Measurements from ENCODE around the gene CALHM4. TPM values are rescaled to one million over a fixed set of nuclear protein-coding genes. Genes with fewer than 3 reads are reported as not detected.

The CALHM4 gene, protein sequence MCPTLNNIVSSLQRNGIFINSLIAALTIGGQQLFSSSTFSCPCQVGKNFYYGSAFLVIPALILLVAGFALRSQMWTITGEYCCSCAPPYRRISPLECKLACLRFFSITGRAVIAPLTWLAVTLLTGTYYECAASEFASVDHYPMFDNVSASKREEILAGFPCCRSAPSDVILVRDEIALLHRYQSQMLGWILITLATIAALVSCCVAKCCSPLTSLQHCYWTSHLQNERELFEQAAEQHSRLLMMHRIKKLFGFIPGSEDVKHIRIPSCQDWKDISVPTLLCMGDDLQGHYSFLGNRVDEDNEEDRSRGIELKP
- polyA plus RNA-seq (ENCODE audit: insufficient read length in 3 of 3), result under 1 TPM; 0.58 to 0.88 (median 0.85) TPM
- long read RNA-seq, donor 1, result 0 reads
- long read RNA-seq, donor 2, result 0 reads
- long read RNA-seq, donor 3, result 0 reads
- long read RNA-seq, donor 4, result 0 reads
- long read RNA-seq, donor 5, result 0 reads
- long read RNA-seq, donor 6, result 0 reads
- long read RNA-seq, donor 7, result 0 reads
- long read RNA-seq, donor 8, result 0 reads
- long read RNA-seq, donor 9, result 0 reads
- long read RNA-seq, donor 10, result 0 reads
- long read RNA-seq, donor 11, result 0 reads
- long read RNA-seq, donor 12, partial matches to known transcripts, result 0 of 1 reads
- long read RNA-seq, donor 12, other reads (novel, unspliced or antisense), result 0 of 1 reads
- long read RNA-seq, donor 13, result 0 reads
- long read RNA-seq, donor 14, result 0 reads
- long read RNA-seq, donor 15, result 0 reads
- long read RNA-seq, donor 16, partial matches to known transcripts, result 0 of 1 reads
- long read RNA-seq, donor 16, other reads (novel, unspliced or antisense), result 0 of 1 reads

DNA sequence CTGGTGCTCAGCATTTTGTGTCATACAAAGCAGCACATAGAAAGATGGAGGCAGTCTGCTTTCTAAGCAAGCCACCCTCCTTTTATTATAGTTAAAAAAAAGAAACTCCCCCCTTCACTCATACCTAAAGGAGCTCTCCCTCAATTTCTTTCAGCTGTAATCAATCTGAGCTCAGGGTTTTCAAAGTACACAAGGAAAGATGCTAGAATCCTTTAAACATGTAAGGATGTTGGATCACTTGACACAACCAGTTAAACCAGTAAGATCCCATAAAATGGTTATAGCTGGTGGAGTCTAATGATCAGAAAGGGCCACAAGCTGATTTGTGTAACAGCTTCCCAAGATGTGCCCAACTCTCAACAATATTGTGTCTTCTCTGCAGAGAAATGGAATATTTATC is at the start of gene CALHM4:
TSS of gene CALHM4 (plus strand) at position 301 of the 400 bp plus-strand sequence. CDS start at position 344, 43 bp downstream.
- no peak for DNase-seq (ENCODE audit: extremely low read depth in 1 of 11, low read depth in 9 of 11, low spot score in 4 of 11)

DNA sequence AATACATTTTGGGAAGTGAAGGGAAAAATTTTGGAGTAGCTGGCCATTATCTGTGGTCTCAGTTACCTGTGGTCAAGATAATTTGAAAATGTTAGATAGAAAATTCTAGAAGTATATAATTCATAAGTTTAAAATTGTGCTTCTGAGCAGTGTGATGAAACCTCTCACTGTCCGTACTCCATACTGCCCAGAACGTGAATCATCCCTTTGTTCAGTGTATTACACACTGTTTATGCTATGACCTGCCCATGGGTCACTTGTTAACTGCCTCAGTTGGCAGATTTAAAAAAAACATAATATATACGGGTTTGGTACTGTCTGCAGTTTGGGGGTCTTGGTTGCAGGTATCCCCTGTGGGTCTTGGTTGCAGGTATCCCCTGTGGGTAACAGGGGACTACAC is 46.2 kb upstream of the CALHM4 start:
- no peak for DNase-seq (ENCODE audit: extremely low read depth in 1 of 11, low read depth in 9 of 11, low spot score in 4 of 11)

DNA sequence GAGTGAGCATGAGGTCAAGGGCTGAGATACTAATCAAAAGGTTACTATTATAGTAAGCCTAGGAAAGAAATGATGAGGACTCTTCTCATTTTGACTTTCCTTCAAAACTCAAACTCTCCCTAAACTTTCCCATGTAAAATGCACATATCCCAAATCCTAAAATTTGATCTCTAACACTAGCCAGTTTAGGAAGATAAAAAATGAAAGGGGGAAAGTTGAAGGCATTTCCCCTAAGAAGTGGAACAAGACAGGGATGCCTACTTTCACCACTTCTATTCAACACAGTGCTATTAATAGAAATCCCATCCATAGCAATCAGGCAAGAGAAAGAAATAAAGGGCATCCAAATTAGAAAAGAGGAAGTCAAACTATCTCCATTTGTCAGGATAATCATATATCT is 45.0 kb upstream of the CALHM4 start:
- DNase-seq (ENCODE audit: extremely low read depth in 1 of 11, low read depth in 9 of 11, low spot score in 4 of 11), result no peak

DNA sequence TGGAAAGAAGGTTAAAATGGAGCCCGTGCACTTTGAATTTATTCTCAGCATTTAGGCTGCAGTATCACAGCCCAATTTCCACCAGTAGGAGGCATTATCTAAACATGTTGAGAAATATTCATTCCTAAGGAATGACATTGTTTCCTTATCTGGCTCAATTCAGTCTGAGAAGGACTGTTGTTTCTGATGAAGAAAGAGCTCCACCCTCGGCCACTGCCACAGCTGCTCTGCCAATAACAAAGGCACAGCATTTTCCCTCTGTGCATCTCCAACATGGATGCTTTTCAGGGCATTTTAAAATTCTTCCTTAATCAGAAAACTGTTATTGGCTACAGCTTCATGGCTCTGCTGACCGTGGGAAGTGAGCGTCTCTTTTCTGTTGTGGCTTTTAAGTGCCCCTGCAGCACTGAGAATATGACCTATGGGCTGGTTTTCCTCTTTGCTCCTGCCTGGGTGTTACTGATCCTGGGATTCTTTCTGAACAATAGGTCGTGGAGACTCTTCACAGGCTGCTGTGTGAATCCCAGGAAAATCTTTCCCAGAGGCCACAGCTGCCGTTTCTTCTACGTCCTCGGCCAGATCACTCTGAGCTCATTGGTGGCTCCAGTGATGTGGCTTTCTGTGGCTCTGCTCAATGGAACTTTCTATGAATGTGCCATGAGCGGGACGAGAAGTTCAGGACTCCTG is 42.0 kb upstream of the CALHM4 start, which contains the start of gene CALHM5:
TSS of gene CALHM5 (plus strand) at position 216 of the 687 bp plus-strand sequence. CDS start at position 274, 58 bp downstream.
- peak in 2 of 11 donors; percentile 12 to 40 for DNase-seq (ENCODE audit: extremely low read depth in 1 of 11, low read depth in 9 of 11, low spot score in 4 of 11)

DNA sequence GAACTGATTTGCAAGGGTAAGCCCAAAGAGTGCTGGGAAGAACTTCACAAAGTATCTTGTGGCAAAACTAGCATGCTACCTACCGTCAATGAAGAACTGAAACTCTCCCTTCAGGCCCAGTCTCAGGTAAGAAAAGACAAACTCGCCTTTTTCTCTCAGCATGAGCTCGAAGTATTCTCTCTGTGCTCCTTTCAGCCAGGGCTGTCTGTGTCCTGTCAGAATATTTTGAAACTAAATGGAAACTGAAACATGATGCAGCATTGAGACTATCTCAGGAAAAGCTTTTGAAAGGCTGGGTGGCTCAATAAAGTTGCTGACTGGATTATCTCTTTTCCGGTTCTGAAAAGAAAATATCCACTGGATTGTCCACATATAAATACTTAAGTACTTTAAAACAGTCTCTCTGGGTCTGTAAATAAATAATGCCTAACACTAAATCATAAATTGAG is 41.4 kb upstream of the CALHM4 start:
- no peak for DNase-seq (ENCODE audit: extremely low read depth in 1 of 11, low read depth in 9 of 11, low spot score in 4 of 11)

DNA sequence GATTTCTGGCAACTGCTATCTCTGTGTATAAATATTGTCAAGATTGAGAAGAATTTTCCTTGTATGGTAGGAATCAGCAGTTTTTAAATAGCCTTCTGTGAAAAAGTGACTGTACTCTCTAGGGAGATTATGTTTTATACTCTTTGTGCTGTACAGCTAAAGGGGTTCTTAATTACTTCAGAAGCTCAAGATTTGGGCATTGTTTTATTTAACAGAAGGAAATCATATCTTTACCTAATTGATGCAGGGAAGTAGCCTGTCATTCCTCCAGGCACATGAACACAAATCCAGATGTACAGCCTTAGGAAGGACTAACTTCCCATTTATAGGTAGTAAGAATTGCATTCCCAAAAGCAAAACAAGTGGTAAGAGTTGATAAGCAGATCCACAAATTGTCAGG is 40.8 kb upstream of the CALHM4 start:
- no peak for DNase-seq (ENCODE audit: extremely low read depth in 1 of 11, low read depth in 9 of 11, low spot score in 4 of 11)

DNA sequence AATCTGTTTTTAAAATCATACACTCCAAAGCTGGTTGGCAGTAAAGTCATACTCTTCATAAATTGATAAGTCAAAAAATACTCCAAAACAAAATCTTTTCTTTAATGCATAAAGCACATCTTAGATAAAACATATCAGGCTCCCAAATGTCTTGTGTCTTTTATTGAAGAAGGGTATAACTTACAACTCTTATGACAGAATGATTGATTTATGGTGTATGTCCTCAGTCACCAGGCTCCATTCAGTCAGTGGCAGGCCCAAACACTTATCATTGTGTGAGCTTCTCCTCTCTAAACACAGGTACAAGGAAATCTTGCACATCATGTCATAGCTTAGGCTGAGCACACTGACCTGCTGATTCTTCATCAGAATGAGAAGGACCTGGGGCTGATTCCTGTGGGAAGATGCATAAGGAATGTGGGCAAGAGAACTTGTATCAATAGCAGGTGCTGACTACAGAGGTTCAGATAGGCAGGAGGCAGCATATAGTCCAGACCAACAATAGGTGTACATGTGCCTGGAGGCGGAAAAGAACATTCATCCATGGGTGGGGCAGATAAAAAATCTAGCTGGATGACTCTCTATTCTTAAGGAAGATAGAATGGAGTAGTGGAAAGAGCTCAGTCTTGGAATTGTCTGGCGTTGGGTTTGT is 40.2 kb upstream of the CALHM4 start:
- no peak for DNase-seq (ENCODE audit: extremely low read depth in 1 of 11, low read depth in 9 of 11, low spot score in 4 of 11)

DNA sequence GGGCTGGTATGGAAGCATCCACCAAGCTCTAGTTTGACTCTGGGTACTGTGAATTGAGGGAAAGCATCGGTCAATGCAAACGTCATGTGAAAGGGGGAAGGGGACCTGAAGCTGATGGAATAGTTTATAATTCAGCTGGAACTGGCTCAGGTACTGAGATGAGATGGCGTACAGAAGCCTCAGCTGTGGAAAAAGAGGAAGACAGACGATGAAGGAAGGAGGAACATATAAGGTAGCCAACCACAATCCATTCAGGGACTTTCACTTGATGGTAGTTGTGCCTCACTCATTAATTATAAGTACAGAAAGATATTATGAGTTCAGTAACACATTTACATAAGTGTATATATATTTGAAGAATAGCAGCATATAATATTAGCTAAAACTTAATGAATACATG is 39.4 kb upstream of the CALHM4 start:
- no peak for DNase-seq (ENCODE audit: extremely low read depth in 1 of 11, low read depth in 9 of 11, low spot score in 4 of 11)

DNA sequence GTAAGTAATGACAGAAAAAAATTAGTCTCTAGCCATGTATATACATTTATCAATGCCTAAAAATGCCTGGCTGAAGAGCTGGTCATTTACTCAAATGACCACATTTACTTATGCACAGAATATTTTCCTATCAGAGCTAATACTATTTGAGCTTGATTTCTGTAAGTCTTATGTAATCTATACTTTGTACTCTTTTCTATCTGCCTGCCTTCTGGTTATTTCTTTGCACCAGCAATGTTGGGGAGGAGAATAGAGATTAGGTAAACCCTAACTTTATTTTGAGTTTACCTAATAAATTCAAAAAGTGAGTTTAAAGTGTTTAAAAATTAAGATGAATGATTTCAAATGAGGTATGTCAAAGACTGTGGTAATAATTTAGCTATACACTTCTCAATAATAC is 38.4 kb upstream of the CALHM4 start:
- no peak for DNase-seq (ENCODE audit: extremely low read depth in 1 of 11, low read depth in 9 of 11, low spot score in 4 of 11)

DNA sequence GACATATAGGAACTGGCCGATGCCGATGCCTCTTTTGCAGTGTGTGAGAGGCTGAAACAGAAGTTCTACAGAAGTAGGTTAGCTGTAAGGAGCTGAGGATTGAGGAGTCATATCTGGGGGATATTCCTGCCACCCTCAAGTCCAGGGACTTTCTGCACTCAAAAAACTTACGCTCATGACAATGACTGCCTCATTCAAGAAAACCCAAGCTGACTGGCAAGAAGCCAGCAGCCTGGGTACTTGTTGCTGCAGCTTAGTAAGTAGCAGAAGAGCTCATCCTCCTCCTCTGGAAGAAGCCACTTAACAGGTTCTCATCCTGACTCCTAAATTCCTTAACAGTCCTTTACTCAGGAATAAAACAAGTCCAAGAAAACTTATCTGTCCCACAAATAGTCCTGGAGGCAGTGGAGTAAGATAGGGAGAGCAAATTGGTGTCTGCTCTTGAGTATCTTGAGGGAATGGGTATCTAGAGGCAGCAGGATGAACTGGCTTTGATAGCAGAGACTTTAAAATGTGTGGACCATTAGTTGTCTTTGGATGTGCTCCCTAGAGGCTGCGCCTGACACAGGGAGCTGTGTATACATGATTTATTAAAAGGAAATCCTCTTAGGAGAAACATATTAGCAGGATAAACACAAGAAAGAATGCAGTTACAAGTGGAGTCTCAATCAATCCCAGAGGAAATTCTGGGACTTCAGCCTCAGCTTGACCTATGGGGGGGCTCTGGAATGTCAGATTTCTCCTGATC is 34.8 kb upstream of the CALHM4 start:
- DNase-seq (ENCODE audit: extremely low read depth in 1 of 11, low read depth in 9 of 11, low spot score in 4 of 11), result no peak

DNA sequence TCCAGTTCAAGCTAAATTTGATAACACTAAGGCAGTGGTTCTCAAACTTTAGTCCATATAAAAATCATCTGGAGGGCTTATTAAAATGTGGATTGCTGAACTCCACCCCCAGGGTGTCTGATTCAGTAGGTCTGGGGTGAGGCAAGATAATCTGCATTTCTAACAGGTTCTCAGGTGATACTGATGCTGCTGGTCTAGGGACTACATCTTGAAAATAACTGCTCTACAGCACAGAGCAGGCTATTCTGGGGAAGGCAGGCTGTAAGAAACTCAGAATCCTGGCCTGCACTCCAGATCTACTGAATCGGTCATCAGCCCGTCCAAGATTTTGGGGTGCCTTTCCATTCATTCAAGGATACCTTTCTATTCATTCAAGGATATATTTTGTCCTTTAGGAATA is 30.7 kb upstream of the CALHM4 start:
- no peak for DNase-seq (ENCODE audit: extremely low read depth in 1 of 11, low read depth in 9 of 11, low spot score in 4 of 11)

DNA sequence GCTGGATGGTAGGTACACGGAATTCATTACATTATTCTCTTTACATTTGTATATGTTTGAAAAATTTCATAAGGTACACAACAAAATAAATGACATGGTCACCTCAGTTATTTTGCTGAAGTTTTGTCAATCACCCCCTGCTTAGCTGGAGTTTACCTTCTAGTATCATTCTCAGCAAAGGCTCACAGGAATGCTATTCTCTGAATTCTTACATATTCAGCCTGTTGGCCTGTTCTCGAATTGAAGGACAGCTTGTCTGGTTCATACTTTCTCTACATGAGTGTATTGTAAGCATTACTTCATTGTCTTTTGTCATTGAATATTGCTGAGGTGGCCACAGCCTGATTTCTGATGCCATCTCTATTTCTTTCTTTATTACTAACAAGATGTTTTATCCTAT is 29.3 kb upstream of the CALHM4 start:
- no peak for DNase-seq (ENCODE audit: extremely low read depth in 1 of 11, low read depth in 9 of 11, low spot score in 4 of 11)

DNA sequence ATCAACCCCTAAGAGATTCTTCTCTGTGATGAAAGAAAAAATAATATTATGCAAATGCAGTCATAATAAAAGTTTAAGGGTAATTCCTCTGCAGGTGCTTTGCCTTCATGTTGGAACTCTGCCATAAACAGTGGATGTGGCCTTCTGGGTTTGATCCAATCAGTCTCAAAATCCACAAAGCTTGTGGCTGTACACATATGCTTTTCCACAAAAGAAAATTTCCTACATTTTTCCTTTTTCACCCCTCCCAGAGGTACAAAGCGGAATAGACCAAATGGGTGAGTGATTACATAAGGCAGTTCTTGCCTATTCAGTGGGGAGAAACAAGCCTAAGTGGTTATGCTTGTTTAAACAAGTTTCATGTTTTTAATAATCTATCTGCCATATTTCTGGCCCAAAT is 25.4 kb upstream of the CALHM4 start:
- no peak for DNase-seq (ENCODE audit: extremely low read depth in 1 of 11, low read depth in 9 of 11, low spot score in 4 of 11)

DNA sequence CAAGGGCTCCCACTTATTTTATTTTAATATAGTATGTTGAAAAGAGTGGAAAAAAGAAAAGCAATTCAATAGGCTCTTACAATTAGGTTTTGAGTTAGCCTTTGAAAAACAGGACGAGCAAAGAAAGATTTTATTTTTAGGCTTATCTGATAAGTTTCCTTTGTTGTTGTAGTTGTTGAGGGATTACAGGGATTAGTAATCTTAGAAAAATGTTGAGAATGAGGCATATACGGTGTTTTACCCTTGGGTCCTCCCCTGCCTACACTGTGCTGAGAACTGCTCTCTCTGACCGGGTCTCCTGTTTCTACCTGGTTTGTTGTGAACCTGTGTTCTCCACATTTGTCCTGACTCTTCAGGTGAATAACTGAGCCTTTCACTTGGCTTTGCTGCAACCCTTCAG is 24.8 kb upstream of the CALHM4 start:
- DNase-seq (ENCODE audit: extremely low read depth in 1 of 11, low read depth in 9 of 11, low spot score in 4 of 11), result no peak

DNA sequence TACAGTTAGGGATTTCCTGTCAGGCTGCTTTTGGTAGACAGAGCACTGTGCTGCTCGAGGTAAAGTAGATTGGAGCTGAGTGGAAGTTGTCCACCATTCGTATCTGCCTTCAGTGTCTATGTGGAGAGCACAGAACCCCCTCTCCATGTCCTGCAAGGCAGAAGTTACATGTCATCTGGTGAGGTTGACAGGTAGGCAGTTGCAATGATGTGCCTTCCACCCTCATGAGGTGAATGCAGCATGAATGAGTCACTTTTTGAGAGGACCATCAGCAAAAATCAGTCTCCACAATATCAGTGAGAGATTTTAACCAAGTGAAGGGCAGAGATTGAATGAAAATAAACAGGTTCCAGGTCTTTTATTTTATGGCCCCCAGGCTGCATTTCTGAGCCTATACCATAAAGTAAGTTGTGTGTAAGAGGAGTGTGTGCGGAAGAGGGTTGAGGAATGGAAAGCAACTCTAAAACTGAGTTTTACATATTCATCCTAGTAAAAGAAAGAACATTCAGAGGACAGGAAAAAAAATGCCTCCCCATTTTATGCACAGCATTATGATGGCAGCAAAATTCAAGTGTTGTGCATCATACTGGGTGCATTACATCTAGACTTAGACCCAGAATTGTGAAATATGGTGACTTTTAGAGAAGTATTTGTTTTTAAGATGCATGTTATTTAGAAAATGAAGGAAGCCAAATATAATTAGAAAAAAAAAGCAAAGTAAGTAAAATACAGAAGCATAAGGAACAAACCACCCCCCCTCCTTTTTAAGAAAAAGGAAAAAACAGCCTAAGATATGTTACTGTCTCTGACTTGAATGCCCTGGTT is 23.9 kb upstream of the CALHM4 start:
- no peak for DNase-seq (ENCODE audit: extremely low read depth in 1 of 11, low read depth in 9 of 11, low spot score in 4 of 11)

DNA sequence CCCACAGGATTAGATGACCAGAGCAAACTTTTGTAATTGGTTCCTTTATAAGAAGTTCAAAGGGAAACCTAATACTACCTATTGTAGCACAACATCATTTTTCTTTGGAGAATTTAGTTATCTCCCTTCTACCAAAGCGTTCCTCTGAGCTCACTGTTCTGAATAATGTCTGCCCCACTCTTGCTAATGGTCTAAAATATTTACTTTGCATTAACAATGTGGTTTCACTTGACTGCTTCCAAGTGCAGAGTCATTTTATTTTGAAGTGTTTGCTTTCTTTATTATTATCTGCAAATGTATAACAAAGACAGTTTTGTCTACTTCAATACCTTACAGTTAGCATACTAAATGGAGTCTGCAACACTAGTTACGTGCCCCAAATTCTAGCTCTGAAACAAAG is 23.1 kb upstream of the CALHM4 start:
- DNase-seq (ENCODE audit: extremely low read depth in 1 of 11, low read depth in 9 of 11, low spot score in 4 of 11), result no peak

DNA sequence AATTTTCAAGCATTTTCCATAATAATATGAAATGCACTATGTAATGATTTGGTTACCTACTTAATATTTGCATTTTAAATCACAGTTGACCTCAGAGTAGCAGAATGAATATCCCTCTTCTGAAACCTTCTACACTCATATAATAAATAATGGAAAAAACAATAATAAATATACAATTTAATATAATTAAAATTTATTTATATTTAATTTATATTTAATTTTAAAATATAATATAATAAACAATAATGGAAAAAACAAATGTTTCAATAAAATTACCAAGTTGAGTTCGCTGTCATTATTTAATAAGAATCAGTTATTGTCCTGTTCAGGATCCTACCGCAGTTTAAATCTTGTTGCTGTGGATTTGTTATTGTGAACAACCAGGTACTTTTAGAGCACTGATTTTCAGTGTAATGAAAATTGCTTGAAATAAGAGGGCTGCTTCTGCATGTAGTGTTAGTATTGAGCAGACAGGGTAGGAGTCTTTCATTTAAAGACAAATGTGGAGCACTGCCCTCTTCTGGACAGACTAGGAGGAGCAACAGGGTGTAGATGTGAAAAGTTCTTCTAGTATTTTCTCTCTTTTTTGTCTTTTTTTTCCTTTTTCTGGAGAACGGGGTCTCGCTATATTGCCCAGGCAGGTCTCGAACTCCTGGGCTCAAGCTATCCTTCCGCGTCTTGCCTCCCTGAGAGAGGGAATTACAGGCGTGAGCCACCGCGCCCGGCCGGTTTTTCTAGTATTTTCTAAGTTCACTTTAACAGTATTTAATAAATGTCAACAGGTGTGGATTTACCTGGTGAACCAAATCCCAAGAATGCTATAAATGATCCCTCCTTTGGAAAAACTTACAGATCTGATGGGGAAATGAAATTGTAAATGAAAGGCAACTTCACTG is 21.6 kb upstream of the CALHM4 start:
- DNase-seq (ENCODE audit: extremely low read depth in 1 of 11, low read depth in 9 of 11, low spot score in 4 of 11), result peak in 3 of 11 donors; percentile 38 to 53 (median 38)
